Activated CD8-positive, alpha-beta memory T cell treated with anti-CD3 and anti-CD28 coated beads, Interleukin-2, amount 50 U/mL, for 24 hours (primary cell): ENCODE results near the gene LANCL3.
"Not testable (repeated sequence)": the region's sequence is repeated elsewhere in the genome, so short reads cannot be mapped to it uniquely, and the experiment has no call there.

Source experiments
- DNase-seq: peaks from one replicate; pipeline ENCODE4 v3.0.0-alpha.2; 2020; ENCODE audit errors: extremely low read depth

The LANCL3 gene

GRCh38 chrX:37613933-37614332, 42.5 kb downstream of the LANCL3 start:
- no peak for DNase-seq

- no peak for DNase-seq
Measured at GRCh38 chrX:37627602-37628001, 56.1 kb downstream of the LANCL3 start.

GRCh38 chrX:37638047-37638446, 66.6 kb downstream of the LANCL3 start:
- no peak for DNase-seq

GRCh38 chrX:37640142-37640541, 68.7 kb downstream of the LANCL3 start:
- no peak for DNase-seq

GRCh38 chrX:37641859-37642258, 70.4 kb downstream of the LANCL3 start:
- DNase-seq: no peak

- no peak for DNase-seq
Measured at GRCh38 chrX:37644381-37645305, 73.2 kb downstream of the LANCL3 start.

- no peak for DNase-seq
Measured at GRCh38 chrX:37646254-37646653, 74.8 kb downstream of the LANCL3 start.

GRCh38 chrX:37650879-37651278, 79.4 kb downstream of the LANCL3 start:
- DNase-seq: not testable (repeated sequence)

- DNase-seq: no peak
Measured at GRCh38 chrX:37651921-37652452, 80.5 kb downstream of the LANCL3 start.

- no peak for DNase-seq
Measured at GRCh38 chrX:37652589-37653231, 81.2 kb downstream of the LANCL3 start.

GRCh38 chrX:37653397-37654085, 82.1 kb downstream of the LANCL3 start:
- DNase-seq: no peak

- DNase-seq: no peak
Measured at GRCh38 chrX:37658343-37659030, 87.0 kb downstream of the LANCL3 start.

- no peak for DNase-seq
Measured at GRCh38 chrX:37659047-37659446, 87.6 kb downstream of the LANCL3 start.

GRCh38 chrX:37662181-37662580, 90.7 kb downstream of the LANCL3 start:
- DNase-seq: no peak

GRCh38 chrX:37666516-37666915, 95.1 kb downstream of the LANCL3 start:
- DNase-seq: no peak

- no peak for DNase-seq
Measured at GRCh38 chrX:37667141-37667540, 95.7 kb downstream of the LANCL3 start.

GRCh38 chrX:37672563-37672962, 101.1 kb downstream of the LANCL3 start:
- no peak for DNase-seq

- DNase-seq: no peak
Measured at GRCh38 chrX:37676811-37677210, 105.3 kb downstream of the LANCL3 start.

GRCh38 chrX:37677243-37677642, 105.8 kb downstream of the LANCL3 start:
- no peak for DNase-seq

- no peak for DNase-seq
Measured at GRCh38 chrX:37677765-37678164, 106.3 kb downstream of the LANCL3 start.

GRCh38 chrX:37678574-37678973, 107.1 kb downstream of the LANCL3 start:
- no peak for DNase-seq

- DNase-seq: no peak
Measured at GRCh38 chrX:37679230-37679629, 107.8 kb downstream of the LANCL3 start.
